PC-3 (cell line): ENCODE results near the gene TRIM33.

Source experiments
- EZH2 ChIP-seq: fragments of 300-600 bp; sonication (generic); IDR thresholded peaks from one replicate; pipeline ENCODE4 v1.6.1; 2017; ENCODE audit warnings: antibody characterized with exemption, mild to moderate bottlenecking, low read length; ENCODE audit not compliant: unreplicated experiment
- TF ChIP-seq, protein P1 (sequence below): fragments of 300-600 bp; sonication (generic); conservative IDR thresholded peaks from 2 replicates; pipeline ENCODE4 v1.5.1; 2017; ENCODE audit warnings: antibody characterized with exemption, low read depth, mild to moderate bottlenecking, low read length

- TF ChIP-seq, protein P1, sequence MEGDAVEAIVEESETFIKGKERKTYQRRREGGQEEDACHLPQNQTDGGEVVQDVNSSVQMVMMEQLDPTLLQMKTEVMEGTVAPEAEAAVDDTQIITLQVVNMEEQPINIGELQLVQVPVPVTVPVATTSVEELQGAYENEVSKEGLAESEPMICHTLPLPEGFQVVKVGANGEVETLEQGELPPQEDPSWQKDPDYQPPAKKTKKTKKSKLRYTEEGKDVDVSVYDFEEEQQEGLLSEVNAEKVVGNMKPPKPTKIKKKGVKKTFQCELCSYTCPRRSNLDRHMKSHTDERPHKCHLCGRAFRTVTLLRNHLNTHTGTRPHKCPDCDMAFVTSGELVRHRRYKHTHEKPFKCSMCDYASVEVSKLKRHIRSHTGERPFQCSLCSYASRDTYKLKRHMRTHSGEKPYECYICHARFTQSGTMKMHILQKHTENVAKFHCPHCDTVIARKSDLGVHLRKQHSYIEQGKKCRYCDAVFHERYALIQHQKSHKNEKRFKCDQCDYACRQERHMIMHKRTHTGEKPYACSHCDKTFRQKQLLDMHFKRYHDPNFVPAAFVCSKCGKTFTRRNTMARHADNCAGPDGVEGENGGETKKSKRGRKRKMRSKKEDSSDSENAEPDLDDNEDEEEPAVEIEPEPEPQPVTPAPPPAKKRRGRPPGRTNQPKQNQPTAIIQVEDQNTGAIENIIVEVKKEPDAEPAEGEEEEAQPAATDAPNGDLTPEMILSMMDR = no peak
- TF ChIP-seq EZH2 = no peak
These were observed 20.7 kb downstream of the TRIM33 start for GRCh38 chr1:114490274-114490693.
